Bronchial epithelial cell (primary cell): Measurements from ENCODE around the gene VPS33A. TPM values are rescaled to one million over a fixed set of nuclear protein-coding genes. Genes with fewer than 3 reads are reported as not detected.

Experiments
- DNase-seq: peaks from one replicate; pipeline ENCODE4 v3.0.0-alpha.2; 2010; ENCODE audit warnings: low read depth
- FAIRE-seq: peaks from 2 replicates; lab custom pipeline; 2011; peaks lifted over from hg19 to GRCh38; lab: Jason Lieb, UNC
- H3K27me3 ChIP-seq: 2 replicates; pipeline ENCODE4 v1.5.1; 2011; ENCODE audit warnings: low read length; ENCODE audit not compliant: control insufficient read depth, insufficient read depth
- H3K36me3 ChIP-seq: 2 replicates; pipeline ENCODE4 v1.5.1; 2011; ENCODE audit warnings: low read length; ENCODE audit not compliant: control insufficient read depth, insufficient read depth
- H3K4me3 ChIP-seq: 2 replicates; pipeline ENCODE4 v1.5.1; 2011; ENCODE audit warnings: mild to moderate bottlenecking, low read depth, low read length, control low read depth
- total RNA-seq: library from RNA; depleted of rRNA; stranded (reverse); fragments of >200 nt; gene quantifications from 2 replicates; pipeline ENCODE4 v1.2.1, GENCODE V29; 2014
- TF ChIP-seq, protein P1 (sequence below): IDR thresholded peaks from 2 replicates; pipeline ENCODE4 v1.5.1; 2011; ENCODE audit warnings: mild to moderate bottlenecking, moderate library complexity, low read length, control low read depth, inconsistent platforms; ENCODE audit not compliant: insufficient read depth, severe bottlenecking

Gene VPS33A
- total RNA-seq, 1 donor from 2014 or later = 17.1 TPM

DNA sequence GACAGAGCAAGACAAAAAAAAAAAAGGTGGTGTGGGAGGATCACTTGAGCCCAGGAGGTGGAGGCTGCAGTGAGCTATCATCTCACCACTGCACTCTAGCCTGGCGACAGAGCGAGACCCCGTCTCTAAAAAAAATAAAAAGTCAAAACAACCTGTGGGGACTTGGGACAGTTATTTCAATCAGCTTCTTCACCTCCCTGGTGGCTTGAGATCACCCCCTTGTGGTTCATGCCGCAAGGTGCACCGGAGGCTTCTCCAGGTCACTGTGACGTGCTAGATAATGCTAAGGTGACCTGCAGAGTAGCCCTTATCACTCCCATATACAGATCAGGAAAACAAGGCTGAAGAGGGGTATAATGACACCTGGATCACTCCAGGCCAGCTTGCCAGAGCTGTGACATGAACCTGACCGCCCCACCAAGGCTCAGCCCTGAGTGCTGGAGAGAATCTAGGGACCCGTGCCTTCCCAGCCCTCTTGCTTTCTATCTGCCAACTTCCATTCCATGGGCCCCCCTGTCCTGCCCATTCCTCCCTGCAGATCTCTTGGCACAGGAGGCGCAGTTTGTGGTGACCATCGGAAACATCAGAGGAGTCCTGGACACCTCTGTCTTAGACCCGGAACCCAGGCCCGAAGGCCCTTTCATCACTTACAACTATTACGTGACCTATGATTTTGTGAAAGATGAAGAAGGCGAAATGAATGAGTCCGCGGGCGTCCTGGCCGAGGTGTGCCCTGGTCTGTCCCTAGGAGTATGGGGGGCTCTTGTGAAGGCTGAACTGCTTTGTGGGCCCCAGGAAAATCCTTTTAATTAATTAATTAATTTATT is 75.2 kb downstream of the VPS33A start:
- Histone ChIP-seq H3K4me3 (no peak overlapping the region), H3K27me3 (no peaks in the 10 kb centered on the region), H3K36me3 (no peaks in the 10 kb centered on the region)
- peak; percentile 81 for FAIRE-seq
- peak; percentile 68 for DNase-seq
- TF ChIP-seq, protein P1, sequence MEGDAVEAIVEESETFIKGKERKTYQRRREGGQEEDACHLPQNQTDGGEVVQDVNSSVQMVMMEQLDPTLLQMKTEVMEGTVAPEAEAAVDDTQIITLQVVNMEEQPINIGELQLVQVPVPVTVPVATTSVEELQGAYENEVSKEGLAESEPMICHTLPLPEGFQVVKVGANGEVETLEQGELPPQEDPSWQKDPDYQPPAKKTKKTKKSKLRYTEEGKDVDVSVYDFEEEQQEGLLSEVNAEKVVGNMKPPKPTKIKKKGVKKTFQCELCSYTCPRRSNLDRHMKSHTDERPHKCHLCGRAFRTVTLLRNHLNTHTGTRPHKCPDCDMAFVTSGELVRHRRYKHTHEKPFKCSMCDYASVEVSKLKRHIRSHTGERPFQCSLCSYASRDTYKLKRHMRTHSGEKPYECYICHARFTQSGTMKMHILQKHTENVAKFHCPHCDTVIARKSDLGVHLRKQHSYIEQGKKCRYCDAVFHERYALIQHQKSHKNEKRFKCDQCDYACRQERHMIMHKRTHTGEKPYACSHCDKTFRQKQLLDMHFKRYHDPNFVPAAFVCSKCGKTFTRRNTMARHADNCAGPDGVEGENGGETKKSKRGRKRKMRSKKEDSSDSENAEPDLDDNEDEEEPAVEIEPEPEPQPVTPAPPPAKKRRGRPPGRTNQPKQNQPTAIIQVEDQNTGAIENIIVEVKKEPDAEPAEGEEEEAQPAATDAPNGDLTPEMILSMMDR = peak; percentile 89

DNA sequence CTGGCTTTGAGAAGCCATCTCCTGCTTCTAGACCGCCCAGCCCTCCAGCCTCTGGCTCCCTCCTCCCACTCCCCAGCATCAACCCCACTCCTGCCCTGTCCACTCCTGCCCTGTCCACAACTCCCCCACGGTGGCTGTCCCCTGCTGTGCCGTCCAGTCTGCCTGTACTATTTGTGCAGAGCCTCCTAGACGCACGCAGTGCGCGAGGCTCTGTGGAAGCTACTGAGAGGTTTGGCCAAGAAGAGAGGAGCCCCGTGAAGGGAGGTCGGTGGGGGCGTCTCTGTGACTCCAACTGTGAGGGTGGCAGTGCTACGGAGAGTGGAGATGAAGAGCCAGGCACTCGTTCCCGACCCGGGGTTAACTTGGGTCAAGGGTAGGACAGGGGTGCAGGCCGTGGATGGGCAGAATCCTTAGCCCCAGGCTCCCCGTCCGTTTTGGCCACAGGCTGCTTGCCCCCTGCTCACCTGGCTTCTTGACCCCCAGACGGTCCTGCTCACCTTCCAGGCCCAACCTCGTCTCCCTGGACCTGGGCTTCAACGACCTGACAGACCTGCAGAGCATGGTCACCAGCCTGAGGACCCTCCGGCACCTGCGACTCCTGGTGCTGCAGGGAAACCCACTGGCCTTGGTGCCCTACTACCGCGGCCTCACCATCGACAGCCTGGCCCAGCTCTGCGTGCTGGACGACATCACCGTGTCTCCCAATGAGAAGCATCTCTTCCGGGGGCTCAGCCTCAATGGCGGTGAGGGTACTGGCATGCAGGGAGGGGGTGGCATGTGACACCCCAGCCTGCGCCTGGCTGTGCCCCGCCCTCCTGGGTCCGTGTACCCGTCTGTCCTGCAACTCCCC is 76.4 kb downstream of the VPS33A start:
- TF ChIP-seq, protein P1 = no peak
- no peak overlapping the region for H3K4me3 ChIP-seq
- DNase-seq (no peak), FAIRE-seq (no peak)
- H3K27me3 ChIP-seq = no peaks in the 10 kb centered on the region
- no peaks in the 10 kb centered on the region for H3K36me3 ChIP-seq

GRCh38 chr12:122187466-122187865 is 78.8 kb downstream of the VPS33A start:
- no peak for FAIRE-seq
- H3K4me3 ChIP-seq = no peak overlapping the region
- H3K36me3 ChIP-seq = no peaks in the 10 kb centered on the region
- TF ChIP-seq, protein P1 = no peak
- H3K27me3 ChIP-seq = no peaks in the 10 kb centered on the region
- DNase-seq = no peak

GRCh38 chr12:122185494-122186082 is 80.7 kb downstream of the VPS33A start:
- no peaks in the 10 kb centered on the region for H3K27me3 ChIP-seq
- FAIRE-seq (peak; percentile 13), DNase-seq (no peak)
- no peaks in the 10 kb centered on the region for H3K36me3 ChIP-seq
- no peak overlapping the region for H3K4me3 ChIP-seq
- TF ChIP-seq, protein P1 = no peak

GRCh38 chr12:122185079-122185478 is 81.2 kb downstream of the VPS33A start:
- FAIRE-seq (no peak), DNase-seq (no peak)
- TF ChIP-seq, protein P1 = no peak
- Histone ChIP-seq H3K27me3 (no peaks in the 10 kb centered on the region), H3K4me3 (no peak overlapping the region), H3K36me3 (no peaks in the 10 kb centered on the region)
